Measurements from ENCODE around the gene C2CD4C.

C2CD4C gene

DNA sequence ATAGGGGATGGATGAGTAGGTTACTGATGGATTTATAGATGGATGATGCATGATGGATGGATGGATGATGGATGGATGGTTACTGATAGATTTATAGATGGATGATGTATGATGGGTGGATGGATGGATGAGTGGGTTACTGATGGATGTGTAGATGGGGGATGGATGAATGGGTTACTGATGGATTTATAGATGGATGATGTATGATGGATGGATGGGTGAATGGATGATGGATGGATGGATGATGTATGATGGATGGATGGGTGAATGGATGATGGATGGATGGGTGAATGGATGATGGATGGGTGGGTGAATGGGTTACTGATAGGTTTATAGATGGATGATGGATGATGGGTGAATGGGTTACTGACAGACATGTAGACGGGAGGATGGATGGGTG is 6.3 kb upstream of the C2CD4C start:
- Histone ChIP-seq H3K79me2 (ENCODE audit: insufficient read depth, low read length) (no peaks in the 10 kb centered on the region), H3K4me1 (ENCODE audit: insufficient read depth, low read length) (no peaks in the 10 kb centered on the region), H2AFZ (ENCODE audit: low read depth, low read length) (no peak overlapping the region), H3K27ac (ENCODE audit: low read length) (no peak overlapping the region), H3K36me3 (ENCODE audit: insufficient read depth, low read length) (no peaks in the 10 kb centered on the region), H3K9ac (ENCODE audit: low read depth, low read length) (no peak overlapping the region), H3K27me3 (ENCODE audit: insufficient read depth, low read length, poor library complexity) (no peaks in the 10 kb centered on the region), H3K4me2 (ENCODE audit: insufficient read depth, low read length) (no peak overlapping the region), H4K20me1 (ENCODE audit: insufficient read depth, low read length) (no peaks in the 10 kb centered on the region), H3K4me3 (ENCODE audit: low read depth in 1 of 2, low read length in 2 of 2) (no peak overlapping the region), H3K9me3 (ENCODE audit: insufficient read depth, low read length, severe bottlenecking) (peaks cover 3% of the 10 kb centered on the region)
- DNase-seq: no peak
- TF ChIP-seq EZH2 (IDR thresholded peaks at IDR 0.05; ENCODE audit: borderline replicate concordance, low read depth, low read length, severe bottlenecking) (no peak), CTCF (IDR thresholded peaks at IDR 0.05; ENCODE audit: borderline replicate concordance, extremely low read depth, low read length, poor library complexity, severe bottlenecking) (no peak)
- no peak for ATAC-seq (ENCODE audit: insufficient read depth, low read depth)

GRCh38 chr19:413756-414420 is 4.9 kb upstream of the C2CD4C start:
- peaks cover 7% of the 10 kb centered on the region for H3K27me3 ChIP-seq (ENCODE audit: insufficient read depth, low read length, poor library complexity)

GRCh38 chr19:412356-413355 is 3.7 kb upstream of the C2CD4C start:
- H3K9ac ChIP-seq (ENCODE audit: low read depth, low read length): no peak overlapping the region
- DNase-seq: no peak

More at GRCh38 chr19:413756-414420, 4.9 kb upstream of the C2CD4C start:
- no peak for DNase-seq
- no peak for ATAC-seq (ENCODE audit: insufficient read depth, low read depth)
- TF ChIP-seq CTCF (IDR thresholded peaks at IDR 0.05; ENCODE audit: borderline replicate concordance, extremely low read depth, low read length, poor library complexity, severe bottlenecking) (no peak), EZH2 (IDR thresholded peaks at IDR 0.05; ENCODE audit: borderline replicate concordance, low read depth, low read length, severe bottlenecking) (no peak)
- H2AFZ ChIP-seq (ENCODE audit: low read depth, low read length): no peak overlapping the region
- H3K4me2 ChIP-seq (ENCODE audit: insufficient read depth, low read length): no peak overlapping the region
- H3K4me3 ChIP-seq (ENCODE audit: low read depth in 1 of 2, low read length in 2 of 2): no peak overlapping the region
- H3K27ac ChIP-seq (ENCODE audit: low read length): no peak overlapping the region
- no peaks in the 10 kb centered on the region for H3K36me3 ChIP-seq (ENCODE audit: insufficient read depth, low read length)
- H3K9me3 ChIP-seq (ENCODE audit: insufficient read depth, low read length, severe bottlenecking): peaks cover 3% of the 10 kb centered on the region
- no peaks in the 10 kb centered on the region for H3K79me2 ChIP-seq (ENCODE audit: insufficient read depth, low read length)
- peaks cover 7% of the 10 kb centered on the region; the same call in 1 of the 2 replicates for H3K4me1 ChIP-seq (ENCODE audit: insufficient read depth, low read length)
- no peak overlapping the region for H3K9ac ChIP-seq (ENCODE audit: low read depth, low read length)
- H4K20me1 ChIP-seq (ENCODE audit: insufficient read depth, low read length): no peaks in the 10 kb centered on the region

More at GRCh38 chr19:412356-413355, 3.7 kb upstream of the C2CD4C start:
- H3K9me3 ChIP-seq (ENCODE audit: insufficient read depth, low read length, severe bottlenecking): peaks cover 3% of the 10 kb centered on the region
- peaks cover 7% of the 10 kb centered on the region for H3K27me3 ChIP-seq (ENCODE audit: insufficient read depth, low read length, poor library complexity)
- H2AFZ ChIP-seq (ENCODE audit: low read depth, low read length): no peak overlapping the region
- no peak overlapping the region for H3K4me2 ChIP-seq (ENCODE audit: insufficient read depth, low read length)
- no peak for ATAC-seq (ENCODE audit: insufficient read depth, low read depth)
- no peak for TF ChIP-seq CTCF (IDR thresholded peaks at IDR 0.05; ENCODE audit: borderline replicate concordance, extremely low read depth, low read length, poor library complexity, severe bottlenecking)
- TF ChIP-seq EZH2 (IDR thresholded peaks at IDR 0.05; ENCODE audit: borderline replicate concordance, low read depth, low read length, severe bottlenecking): no peak
- H3K4me3 ChIP-seq (ENCODE audit: low read depth in 1 of 2, low read length in 2 of 2): no peak overlapping the region
- no peak overlapping the region for H3K27ac ChIP-seq (ENCODE audit: low read length)
- H3K4me1 ChIP-seq (ENCODE audit: insufficient read depth, low read length): peaks cover 14% of the 10 kb centered on the region
- no peaks in the 10 kb centered on the region for H3K36me3 ChIP-seq (ENCODE audit: insufficient read depth, low read length)
- H3K79me2 ChIP-seq (ENCODE audit: insufficient read depth, low read length): no peaks in the 10 kb centered on the region
- H4K20me1 ChIP-seq (ENCODE audit: insufficient read depth, low read length): no peaks in the 10 kb centered on the region
